B cell (primary cell): Measurements from ENCODE around the gene CTNNA1.

ENCODE experiments used
- CTCF ChIP-seq: fragments of 200-600 bp; IDR thresholded peaks from one replicate; pipeline ENCODE4 v1.8.0; 2022; ENCODE audit warnings: antibody characterized with exemption, mild to moderate bottlenecking
- EZH2 ChIP-seq: IDR thresholded peaks from 2 replicates; pipeline ENCODE4 v1.6.1; 2012; ENCODE audit warnings: borderline replicate concordance, low read depth, mild to moderate bottlenecking, moderate library complexity, low read length; ENCODE audit not compliant: insufficient read depth, poor library complexity, severe bottlenecking

- no peak for TF ChIP-seq CTCF
- TF ChIP-seq EZH2: no peak
These were observed 216.2 kb downstream of the CTNNA1 start for GRCh38 chr5:138969323-138970002.
